ENCODE data around the gene STXBP6.

GRCh38 chr14:25067600-25067999 is 17.7 kb upstream of the STXBP6 start:
- TF ChIP-seq TCF7L2 (IDR thresholded peaks at IDR 0.05; ENCODE audit: low read depth, low read length), result no peak
- no peak for TF ChIP-seq CTCF (IDR thresholded peaks at IDR 0.05)
